HG03558 (cell line): ENCODE results near the gene SLTM.
"Not testable (repeated sequence)": the region's sequence is repeated elsewhere in the genome, so short reads cannot be mapped to it uniquely, and the experiment has no call there.

Source experiments
- ATAC-seq: cut with Tn5 transposase; IDR thresholded peaks from one replicate; pipeline ENCODE4 v1.9.1; 2021; ENCODE audit warnings: moderate number of reproducible peaks; ENCODE audit not compliant: unreplicated experiment; ENCODE audit errors: extremely low read depth

SLTM gene

GRCh38 chr15:58880320-58880719, 53.2 kb downstream of the SLTM start:
- ATAC-seq: no peak

DNA sequence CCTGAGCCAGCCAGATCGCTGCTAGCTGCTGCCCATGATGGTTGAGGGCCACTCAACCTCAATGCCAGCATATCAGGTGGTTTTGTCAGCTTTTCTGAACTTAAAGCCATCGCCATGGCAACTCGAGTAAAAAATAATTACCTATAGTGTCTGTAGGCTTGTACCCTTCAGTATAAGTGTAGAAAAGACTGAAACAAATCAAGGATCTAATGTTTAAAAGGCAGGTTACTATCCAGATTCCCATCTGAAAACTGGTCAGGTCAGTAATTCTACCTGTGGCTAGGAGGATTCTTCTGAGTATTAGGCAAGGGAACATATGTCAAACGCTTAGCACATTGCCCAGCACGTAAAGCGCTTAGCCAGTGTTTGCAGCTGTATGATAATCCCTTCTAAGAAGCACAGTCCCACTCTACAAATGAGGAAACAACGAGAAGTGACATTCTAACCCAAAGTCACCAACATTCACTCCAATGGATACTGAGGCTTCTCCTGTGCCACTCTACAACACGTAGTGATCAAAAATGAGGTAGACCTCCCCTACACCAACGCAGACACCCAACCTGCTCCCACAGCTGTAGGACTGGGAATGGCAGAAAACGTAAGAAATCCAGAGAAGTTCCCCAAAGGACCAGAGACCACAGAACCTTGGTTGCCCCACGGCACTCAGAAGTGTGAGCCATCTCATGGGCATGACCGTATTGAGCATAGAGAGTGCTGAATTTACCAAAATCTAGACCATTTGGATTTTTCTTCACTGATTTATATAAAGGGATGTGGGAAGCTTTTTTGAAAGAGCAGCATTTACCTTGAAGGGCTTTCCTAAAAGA, 55.3 kb downstream of the SLTM start:
- no peak for ATAC-seq

- ATAC-seq: no peak
Observed at GRCh38 chr15:58876306-58877106, 57.0 kb downstream of the SLTM start.

GRCh38 chr15:58875343-58875742, 58.1 kb downstream of the SLTM start:
- ATAC-seq: no peak

DNA sequence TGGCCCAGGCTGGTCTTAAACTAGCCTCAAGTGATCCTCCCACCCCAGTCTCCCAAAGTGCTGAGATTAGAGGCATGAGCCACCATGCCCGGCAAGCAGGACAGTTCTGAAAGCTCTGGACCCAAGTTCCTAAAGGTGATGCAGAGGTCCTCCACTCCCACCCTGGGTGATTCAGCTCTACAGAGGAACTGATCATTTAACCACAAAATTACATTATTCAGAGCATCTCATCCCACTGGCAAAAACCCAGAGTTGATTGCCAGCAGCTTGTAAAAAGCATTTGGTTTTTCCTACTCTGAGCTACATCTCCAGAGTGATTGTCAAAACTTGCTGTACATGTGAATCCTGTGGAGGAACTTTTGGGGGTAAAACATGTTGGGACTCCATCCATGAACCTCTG, 60.2 kb downstream of the SLTM start:
- ATAC-seq: no peak

DNA sequence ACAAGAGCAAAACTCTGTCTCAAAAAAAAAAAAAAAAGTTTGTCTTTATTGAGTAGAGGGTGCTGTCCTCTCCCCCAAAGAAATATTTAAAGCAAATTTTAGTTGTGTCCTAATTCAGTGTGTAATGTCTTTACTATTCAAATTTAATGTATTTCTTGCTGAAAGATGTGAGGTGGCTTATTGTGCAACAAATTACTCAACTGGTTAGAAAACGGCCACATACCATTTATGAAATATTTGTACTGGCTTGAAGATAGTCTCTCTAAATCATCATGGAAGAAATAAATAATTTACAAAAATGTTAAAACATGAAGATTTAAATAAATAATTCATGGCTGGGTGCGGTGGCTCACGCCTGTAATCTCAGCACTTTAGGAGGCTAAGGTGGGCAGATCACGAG, 63.0 kb downstream of the SLTM start:
- ATAC-seq: no peak

DNA sequence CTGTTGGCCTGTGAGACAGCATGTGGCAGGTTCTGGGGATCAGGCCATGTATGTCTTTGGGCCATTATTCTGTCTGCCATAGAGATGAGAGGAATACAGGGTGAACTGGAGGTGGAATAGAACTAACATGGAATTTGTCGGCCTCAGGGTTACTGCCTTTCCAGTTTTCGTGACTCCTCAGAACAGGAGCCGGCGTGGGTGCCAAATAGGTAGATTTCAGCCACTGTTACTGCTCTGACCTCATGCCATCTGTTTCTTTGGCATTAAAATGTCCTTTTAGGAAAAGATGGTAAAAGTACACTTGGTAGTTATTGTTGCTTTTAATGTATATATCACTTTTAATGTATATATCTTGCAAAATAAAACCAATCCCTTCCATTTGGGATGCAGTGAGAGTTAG, 65.6 kb downstream of the SLTM start:
- no peak for ATAC-seq

DNA sequence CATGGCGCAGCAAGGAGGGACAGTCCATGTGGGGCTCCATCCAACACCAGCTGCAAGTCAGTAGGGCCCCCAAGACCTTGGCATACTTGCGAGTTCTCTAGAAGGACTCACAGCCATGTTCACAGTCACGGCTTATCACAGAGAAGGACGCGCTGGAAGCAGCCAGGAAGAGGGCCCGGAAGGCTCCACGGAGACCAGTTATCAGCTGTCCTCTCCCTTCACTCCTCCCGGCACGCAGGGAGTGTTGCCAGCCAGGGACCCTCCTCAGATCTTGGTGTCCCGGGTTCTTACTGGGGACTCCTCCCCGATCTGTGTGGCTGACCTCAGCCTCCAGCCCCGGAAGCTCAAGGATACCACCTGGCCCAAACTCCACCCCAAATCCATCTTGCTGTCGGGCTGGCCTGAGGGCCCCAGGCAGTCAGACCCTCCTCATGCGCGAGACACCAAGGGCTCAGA, 68.0 kb downstream of the SLTM start:
- no peak for ATAC-seq

GRCh38 chr15:58864602-58865424, 68.7 kb downstream of the SLTM start:
- no peak for ATAC-seq

- ATAC-seq: no peak
Observed at GRCh38 chr15:58862326-58862725, 71.2 kb downstream of the SLTM start.

- ATAC-seq: not testable (repeated sequence)
Observed at GRCh38 chr15:58856621-58857020, 76.9 kb downstream of the SLTM start.

DNA sequence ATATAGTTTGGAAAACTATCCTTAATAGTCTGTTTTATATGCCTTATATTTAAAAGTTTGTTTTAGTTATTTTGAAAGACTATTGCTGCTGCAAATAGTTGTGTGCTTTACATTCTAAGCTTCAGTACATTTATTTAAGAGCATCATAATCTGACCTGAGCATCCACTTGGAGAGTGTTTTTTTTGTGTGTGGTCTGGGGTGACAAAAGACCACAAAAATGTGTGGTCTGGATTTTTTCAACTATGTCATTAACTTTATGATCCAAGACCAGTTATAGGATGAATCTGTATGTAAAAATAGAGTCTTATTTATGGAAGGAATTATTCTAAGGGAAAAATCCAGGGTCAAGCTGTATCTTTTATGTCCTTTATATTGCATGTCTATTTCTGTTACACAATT, 77.4 kb downstream of the SLTM start:
- no peak for ATAC-seq

DNA sequence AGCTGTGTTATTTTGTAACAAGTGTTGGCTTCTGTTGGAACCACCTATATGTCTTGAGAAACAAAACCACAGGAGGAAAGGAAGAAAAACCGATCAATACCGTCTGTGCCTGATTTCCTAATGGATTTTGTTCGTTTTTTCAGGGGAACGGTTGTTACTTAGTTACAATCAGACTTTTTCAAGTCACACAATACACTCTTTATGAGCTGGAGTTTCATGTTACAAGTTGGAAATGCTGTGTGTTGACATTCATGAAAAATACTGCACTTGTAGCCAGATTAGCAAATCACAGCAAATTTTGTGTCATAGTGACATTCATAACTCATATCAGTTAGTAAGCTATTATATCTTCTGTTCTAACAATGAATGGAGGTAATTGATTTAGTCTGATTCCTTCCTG, 78.9 kb downstream of the SLTM start:
- no peak for ATAC-seq

GRCh38 chr15:58852347-58852746, 81.1 kb downstream of the SLTM start:
- ATAC-seq: no peak

GRCh38 chr15:58851205-58851604, 82.3 kb downstream of the SLTM start:
- not testable (repeated sequence) for ATAC-seq

DNA sequence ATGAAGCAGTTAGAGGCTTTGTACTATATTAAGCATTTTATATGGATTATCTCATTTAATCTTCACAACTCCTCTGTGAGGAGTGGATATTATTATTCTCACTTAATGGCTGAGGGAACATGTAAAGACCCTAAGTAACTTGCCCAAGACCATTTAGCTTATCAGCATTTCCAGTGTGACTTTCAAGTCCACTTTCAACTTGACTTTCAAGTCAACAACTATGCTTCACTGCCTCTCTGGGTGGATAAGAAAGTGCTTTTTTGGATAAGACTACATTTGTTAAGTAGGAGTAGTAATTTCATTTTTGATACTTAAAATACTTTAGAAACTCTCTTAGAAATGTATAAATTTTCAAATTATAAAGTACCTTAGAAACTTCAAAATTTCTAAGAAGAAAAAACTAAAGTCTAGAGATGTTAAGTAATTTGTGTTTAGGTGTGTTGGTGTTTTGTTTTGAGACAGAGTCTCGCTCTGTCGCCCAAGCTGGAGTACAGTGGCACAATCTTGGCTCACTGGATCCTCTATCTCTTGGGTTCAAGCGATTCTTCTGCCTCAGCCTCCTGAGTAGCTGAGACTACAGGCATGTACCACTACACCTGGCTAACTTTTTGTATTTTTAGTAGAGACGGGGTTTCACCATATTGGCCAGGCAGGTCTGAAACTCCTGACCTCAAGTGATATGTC, 90.6 kb downstream of the SLTM start:
- ATAC-seq: no peak

- ATAC-seq: no peak
Observed at GRCh38 chr15:58840048-58840447, 93.4 kb downstream of the SLTM start.

- ATAC-seq: no peak
Observed at GRCh38 chr15:58839485-58839884, 94.0 kb downstream of the SLTM start.

- ATAC-seq: not testable (repeated sequence)
Observed at GRCh38 chr15:58833681-58834426, 99.6 kb downstream of the SLTM start.
